HEK293 (cell line): ENCODE results near the gene NUP210.

ENCODE experiments used
- CTCF ChIP-seq: fragments of 450-650 bp; formaldehyde crosslinking; IDR thresholded peaks from 2 replicates; pipeline ENCODE4 v1.5.1; 2016; ENCODE audit warnings: missing biosample characterization, missing genetic modification characterization
- GLIS1 ChIP-seq: fragments of 450-650 bp; formaldehyde crosslinking; IDR thresholded peaks from 2 replicates; pipeline ENCODE4 v1.5.1; 2016; ENCODE audit warnings: missing biosample characterization, missing genetic modification characterization
- MEIS1 ChIP-seq: sonication (generic); formaldehyde crosslinking; IDR thresholded peaks from 2 replicates; pipeline ENCODE4 v1.8.1; 2022; ENCODE audit warnings: missing genetic modification reagents, mild to moderate bottlenecking, borderline replicate concordance
- SETDB1 ChIP-seq: IDR thresholded peaks from one replicate; pipeline ENCODE4 v1.6.1; 2017; ENCODE audit warnings: mild to moderate bottlenecking, low read length, moderate library complexity, mixed read lengths; ENCODE audit not compliant: insufficient read length
- TCF7L2 ChIP-seq: IDR thresholded peaks from 2 replicates; pipeline ENCODE4 v1.6.1; 2011; ENCODE audit warnings: low read depth, mild to moderate bottlenecking, inconsistent platforms, low read length, moderate library complexity, borderline replicate concordance
- ZBTB6 ChIP-seq: fragments of 450-650 bp; formaldehyde crosslinking; IDR thresholded peaks from 2 replicates; pipeline ENCODE4 v1.5.1; 2017; ENCODE audit warnings: missing biosample characterization, missing genetic modification characterization
- ZNF549 ChIP-seq: fragments of 450-650 bp; IDR thresholded peaks from 2 replicates; pipeline ENCODE4 v1.5.1; 2018; ENCODE audit warnings: missing biosample characterization, missing genetic modification characterization, mild to moderate bottlenecking, inconsistent platforms, moderate library complexity
- ZNF747 ChIP-seq: fragments of 450-650 bp; formaldehyde crosslinking; IDR thresholded peaks from 2 replicates; pipeline ENCODE4 v1.5.1; 2016; ENCODE audit warnings: missing biosample characterization, missing genetic modification characterization
- ZNF76 ChIP-seq: fragments of 450-650 bp; formaldehyde crosslinking; IDR thresholded peaks from 2 replicates; pipeline ENCODE4; 2016; ENCODE audit warnings: low read depth, missing biosample characterization, missing genetic modification characterization, borderline replicate concordance

- TF ChIP-seq CTCF (tag by site-specific recombination) (no peak), MEIS1 (CRISPR knock-in tag) (no peak), ZNF747 (tag by site-specific recombination) (no peak), SETDB1 (no peak), TCF7L2 (no peak), ZNF76 (tag by site-specific recombination) (no peak), GLIS1 (tag by site-specific recombination) (peak; percentile 9; the same call in 1 of the 2 replicates), ZBTB6 (tag by site-specific recombination) (no peak), ZNF549 (tag by site-specific recombination) (no peak)
Measured at GRCh38 chr3:13425689-13426088, 5.6 kb upstream of the NUP210 start.
